Esophagus muscularis mucosa (tissue), 4 donors: ENCODE data around the gene CCDC40.

ENCODE experiments used
- CTCF ChIP-seq, 3 experiments: fragments of 200-600 bp in 2 of 3; fragments of 450-650 bp in 1 of 3; sonication (generic) in 2 of 3; IDR thresholded peaks; one replicate each; pipeline ENCODE4 v1.5.1; 2017 to 2019; ENCODE audit warnings: antibody characterized with exemption in 3 of 3, mild to moderate bottlenecking in 2 of 3, moderate library complexity in 1 of 3
- EP300 ChIP-seq: sonication (generic); formaldehyde crosslinking; IDR thresholded peaks from one replicate; pipeline ENCODE4 v1.6.1; 2017; ENCODE audit warnings: antibody characterized with exemption
- POLR2A ChIP-seq: fragments of 450-650 bp; IDR thresholded peaks from one replicate; pipeline ENCODE4 v1.6.1; 2017; ENCODE audit warnings: antibody characterized with exemption, moderate library complexity, mild to moderate bottlenecking, low read depth
- POLR2AphosphoS5 ChIP-seq, 2 donors: sonication (generic); formaldehyde crosslinking; IDR thresholded peaks; one replicate each; pipeline ENCODE4 v1.6.1; 2017; ENCODE audit warnings: antibody characterized with exemption in 2 of 2

- TF ChIP-seq CTCF (IDR thresholded peaks at IDR 0.05) (no peak), EP300 (no peak), POLR2A (no peak), POLR2AphosphoS5 (IDR thresholded peaks at IDR 0.05) (no peak)
Measured at GRCh38 chr17:80083136-80083661, 46.8 kb downstream of the CCDC40 start.
